Measurements from ENCODE around the gene LARP1. TPM values are rescaled to one million over a fixed set of nuclear protein-coding genes. Genes with fewer than 3 reads are reported as not detected.

The LARP1 gene
- total RNA-seq, 1 experiment from 2014 or later = 63.9 TPM

DNA sequence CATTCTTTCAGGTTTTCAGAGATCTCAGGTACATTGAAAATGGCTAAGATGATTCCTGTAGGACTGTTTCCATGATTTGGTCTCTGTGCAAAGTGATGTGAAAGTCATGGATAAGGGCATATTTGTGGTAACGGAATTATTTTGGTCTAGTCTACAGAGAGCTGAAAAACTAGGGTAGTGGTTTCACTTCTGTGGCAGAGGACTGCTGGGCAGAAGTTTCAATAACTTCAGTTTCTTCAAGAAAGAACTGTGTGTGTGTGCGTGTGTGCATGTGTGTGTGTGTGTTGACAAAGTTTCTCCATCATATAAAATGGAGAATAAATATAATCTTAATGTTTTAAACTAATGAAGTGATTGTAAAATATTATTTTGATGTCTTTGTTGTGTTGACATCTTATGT is 107.6 kb downstream of the LARP1 start:
- no peak for ATAC-seq
- Histone ChIP-seq H3K4me1 (ENCODE audit: insufficient read depth, low read length) (peaks cover 7% of the 10 kb centered on the region; the same call in 1 of the 2 replicates), H3F3A (ENCODE audit: low read length, unreplicated experiment) (no peaks in the 10 kb centered on the region), H3K9me3 (ENCODE audit: low read length) (no peaks in the 10 kb centered on the region), H3K9ac (ENCODE audit: low read length) (no peak overlapping the region), H3K9me2 (replicated peaks; ENCODE audit: low read length) (no peaks in the 10 kb centered on the region), H3K27me3 (ENCODE audit: low read length) (no peaks in the 10 kb centered on the region), H3K4me3 (ENCODE audit: low read length) (no peak overlapping the region), H3K36me3 (ENCODE audit: low read depth, low read length) (no peaks in the 10 kb centered on the region; the same call in 1 of the 2 replicates), H3K27ac (ENCODE audit: low read length) (no peak overlapping the region), H2AFZ (ENCODE audit: low read length) (no peak overlapping the region), H3K4me2 (ENCODE audit: low read length) (no peak overlapping the region), H3K79me2 (ENCODE audit: low read length) (peaks cover 55% of the 10 kb centered on the region), H4K20me1 (ENCODE audit: low read length) (no peaks in the 10 kb centered on the region)
- TF ChIP-seq, protein P1, sequence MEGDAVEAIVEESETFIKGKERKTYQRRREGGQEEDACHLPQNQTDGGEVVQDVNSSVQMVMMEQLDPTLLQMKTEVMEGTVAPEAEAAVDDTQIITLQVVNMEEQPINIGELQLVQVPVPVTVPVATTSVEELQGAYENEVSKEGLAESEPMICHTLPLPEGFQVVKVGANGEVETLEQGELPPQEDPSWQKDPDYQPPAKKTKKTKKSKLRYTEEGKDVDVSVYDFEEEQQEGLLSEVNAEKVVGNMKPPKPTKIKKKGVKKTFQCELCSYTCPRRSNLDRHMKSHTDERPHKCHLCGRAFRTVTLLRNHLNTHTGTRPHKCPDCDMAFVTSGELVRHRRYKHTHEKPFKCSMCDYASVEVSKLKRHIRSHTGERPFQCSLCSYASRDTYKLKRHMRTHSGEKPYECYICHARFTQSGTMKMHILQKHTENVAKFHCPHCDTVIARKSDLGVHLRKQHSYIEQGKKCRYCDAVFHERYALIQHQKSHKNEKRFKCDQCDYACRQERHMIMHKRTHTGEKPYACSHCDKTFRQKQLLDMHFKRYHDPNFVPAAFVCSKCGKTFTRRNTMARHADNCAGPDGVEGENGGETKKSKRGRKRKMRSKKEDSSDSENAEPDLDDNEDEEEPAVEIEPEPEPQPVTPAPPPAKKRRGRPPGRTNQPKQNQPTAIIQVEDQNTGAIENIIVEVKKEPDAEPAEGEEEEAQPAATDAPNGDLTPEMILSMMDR (conservative IDR thresholded peaks at IDR 0.05; ENCODE audit: low read depth, low read length) = no peak
- TF ChIP-seq EZH2 (IDR thresholded peaks at IDR 0.05; ENCODE audit: low read length, unreplicated experiment) (no peak), EZH2phosphoT487 (IDR thresholded peaks at IDR 0.05; ENCODE audit: borderline replicate concordance, low read length) (no peak)
- intact Hi-C loops (cut with micrococcal nuclease) = no loop called here
- CTCF ChIA-PET = no interaction called here
- BruUV-seq (replicated peaks) = no TSS peak
- POLR2A ChIA-PET (ENCODE audit: unreplicated experiment) = no interaction called here
- DNase-seq = no peak

DNA sequence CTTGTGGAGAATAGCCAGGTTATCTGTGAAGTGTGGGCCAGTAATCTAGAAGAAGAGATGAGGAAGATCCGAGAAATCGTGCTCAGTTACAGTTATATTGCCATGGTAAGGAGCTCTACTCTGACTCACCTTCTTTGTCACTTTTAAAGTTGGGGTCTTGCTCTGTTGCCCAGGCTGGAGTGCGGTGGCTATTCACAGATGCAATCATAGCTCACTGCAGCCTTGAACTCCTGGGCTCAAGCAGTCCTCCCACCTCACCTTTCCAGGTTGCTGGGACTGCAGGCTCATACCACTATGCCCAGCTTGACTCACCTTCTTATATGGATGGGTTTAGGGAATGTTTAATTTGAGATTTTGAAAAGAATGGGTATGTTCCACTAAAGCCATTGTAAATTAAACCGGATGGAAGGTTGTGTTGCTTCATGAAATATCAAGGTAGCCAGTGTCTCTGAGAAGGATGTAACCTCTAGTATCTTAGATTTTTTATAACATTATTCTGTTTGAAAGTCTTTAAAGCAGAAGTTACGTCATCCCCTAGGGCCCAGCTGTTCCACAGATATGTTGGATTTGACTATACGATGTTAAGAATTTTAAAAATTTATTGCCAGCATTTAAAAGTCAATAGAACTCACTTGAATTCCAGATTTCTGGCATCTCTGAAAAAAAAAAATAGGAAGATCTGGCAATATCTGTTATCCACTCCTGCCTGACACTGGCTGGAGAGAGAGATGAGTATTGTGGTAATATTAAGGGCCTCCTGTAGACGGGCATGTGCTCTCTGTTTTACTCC is 108.3 kb downstream of the LARP1 start:
- no peak overlapping the region for H3K4me3 ChIP-seq (ENCODE audit: low read length)
- no peak for TF ChIP-seq EZH2phosphoT487 (IDR thresholded peaks at IDR 0.05; ENCODE audit: borderline replicate concordance, low read length)
- no peak for TF ChIP-seq EZH2 (IDR thresholded peaks at IDR 0.05; ENCODE audit: low read length, unreplicated experiment)
- TF ChIP-seq, protein P1 (conservative IDR thresholded peaks at IDR 0.05; ENCODE audit: low read depth, low read length) = no peak
- no peak for DNase-seq
- no peak overlapping the region for H2AFZ ChIP-seq (ENCODE audit: low read length)
- peaks cover 7% of the 10 kb centered on the region; the same call in 1 of the 2 replicates for H3K4me1 ChIP-seq (ENCODE audit: insufficient read depth, low read length)
- H4K20me1 ChIP-seq (ENCODE audit: low read length) = no peaks in the 10 kb centered on the region
- intact Hi-C loops (cut with micrococcal nuclease) = no loop called here
- H3K27me3 ChIP-seq (ENCODE audit: low read length) = no peaks in the 10 kb centered on the region
- H3K27ac ChIP-seq (ENCODE audit: low read length) = no peak overlapping the region
- H3K36me3 ChIP-seq (ENCODE audit: low read depth, low read length) = no peaks in the 10 kb centered on the region; the same call in 1 of the 2 replicates
- H3K9ac ChIP-seq (ENCODE audit: low read length) = no peak overlapping the region
- no peaks in the 10 kb centered on the region for H3K9me2 ChIP-seq (replicated peaks; ENCODE audit: low read length)
- ChIA-PET CTCF (no interaction called here), POLR2A (ENCODE audit: unreplicated experiment) (no interaction called here)
- no peak for ATAC-seq
- no peaks in the 10 kb centered on the region for H3K9me3 ChIP-seq (ENCODE audit: low read length)
- H3K4me2 ChIP-seq (ENCODE audit: low read length) = no peak overlapping the region
- peaks cover 55% of the 10 kb centered on the region for H3K79me2 ChIP-seq (ENCODE audit: low read length)
- no TSS peak for BruUV-seq (replicated peaks)
- no peaks in the 10 kb centered on the region for H3F3A ChIP-seq (ENCODE audit: low read length, unreplicated experiment)
